H9 (cell line): Measurements from ENCODE around the gene ARF1. TPM values are rescaled to one million over a fixed set of nuclear protein-coding genes. Genes with fewer than 3 reads are reported as not detected.

Source experiments
- DNase-seq: peaks from one replicate; pipeline ENCODE4 v3.0.0-alpha.2; 2017
- H2AFZ ChIP-seq: one replicate; pipeline ENCODE4 v1.6.1; 2013; ENCODE audit warnings: mild to moderate bottlenecking, low read length, control low read depth, moderate library complexity
- H2AK5ac ChIP-seq: 2 replicates; pipeline ENCODE4 v1.6.1; 2013; ENCODE audit warnings: low read length, control low read depth, mixed read lengths; ENCODE audit not compliant: insufficient read length
- H2BK120ac ChIP-seq: one replicate; pipeline ENCODE4 v1.6.1; 2013; ENCODE audit warnings: low read depth, mild to moderate bottlenecking, low read length, control low read depth, inconsistent platforms; ENCODE audit not compliant: poor library complexity, severe bottlenecking
- H2BK12ac ChIP-seq: 2 replicates; pipeline ENCODE4 v1.6.1; 2013; ENCODE audit warnings: low read length, control low read depth, mixed read lengths, low read depth; ENCODE audit not compliant: insufficient read length
- H2BK15ac ChIP-seq: 2 replicates; pipeline ENCODE4 v1.6.1; 2013; ENCODE audit warnings: low read depth, low read length, control low read depth
- H2BK20ac ChIP-seq: one replicate; pipeline ENCODE4 v1.6.1; 2013; ENCODE audit warnings: low read depth, mild to moderate bottlenecking, low read length, control low read depth, inconsistent platforms; ENCODE audit not compliant: poor library complexity, severe bottlenecking
- H2BK5ac ChIP-seq: 2 replicates; pipeline ENCODE4 v1.6.1; 2013; ENCODE audit warnings: low read length, control low read depth, mixed read lengths; ENCODE audit not compliant: insufficient read length
- H3K14ac ChIP-seq: 2 replicates; pipeline ENCODE4 v1.6.1; 2013; ENCODE audit warnings: low read length, control low read depth; ENCODE audit not compliant: insufficient read depth
- H3K18ac ChIP-seq: 2 replicates; pipeline ENCODE4 v1.6.1; 2013; ENCODE audit warnings: low read depth, mild to moderate bottlenecking, mixed read lengths, low read length, control low read depth; ENCODE audit not compliant: insufficient read length
- H3K23ac ChIP-seq: 2 replicates; pipeline ENCODE4 v1.6.1; 2013; ENCODE audit warnings: low read length, control low read depth, mixed read lengths, low read depth; ENCODE audit not compliant: insufficient read length
- H3K23me2 ChIP-seq: 2 replicates; pipeline ENCODE4 v1.6.1; 2013; ENCODE audit warnings: low read depth, mild to moderate bottlenecking, mixed read lengths, low read length, control low read depth; ENCODE audit not compliant: insufficient read length, poor library complexity, severe bottlenecking
- H3K27ac ChIP-seq: 2 replicates; pipeline ENCODE4 v1.5.1; 2013; ENCODE audit warnings: low read length, control low read depth, mixed read lengths, low read depth; ENCODE audit not compliant: insufficient read length
- H3K27me3 ChIP-seq: 2 replicates; pipeline ENCODE4 v1.6.1; 2013; ENCODE audit warnings: low read length, control low read depth, inconsistent platforms; ENCODE audit not compliant: insufficient read depth
- H3K4ac ChIP-seq: 2 replicates; pipeline ENCODE4 v1.6.1; 2013; ENCODE audit warnings: low read depth, mild to moderate bottlenecking, control low read depth, inconsistent platforms, low read length, moderate library complexity
- H3K4me1 ChIP-seq: 2 replicates; pipeline ENCODE4 v1.6.1; 2013; ENCODE audit warnings: low read length, control low read depth, inconsistent platforms; ENCODE audit not compliant: insufficient read depth
- H3K4me2 ChIP-seq: 2 replicates; pipeline ENCODE4 v1.6.1; 2013; ENCODE audit warnings: low read length, control low read depth, mixed read lengths; ENCODE audit not compliant: insufficient read length, insufficient read depth
- H3K56ac ChIP-seq: 2 replicates; pipeline ENCODE4 v1.6.1; 2013; ENCODE audit warnings: low read depth, mild to moderate bottlenecking, mixed read lengths, low read length, control low read depth; ENCODE audit not compliant: insufficient read length
- H3K79me1 ChIP-seq: 2 replicates; pipeline ENCODE4 v1.6.1; 2013; ENCODE audit warnings: low read depth, mild to moderate bottlenecking, moderate library complexity, low read length, control low read depth, inconsistent platforms; ENCODE audit not compliant: insufficient read depth, poor library complexity, severe bottlenecking
- H3K79me2 ChIP-seq: 2 replicates; pipeline ENCODE4 v1.6.1; 2013; ENCODE audit warnings: low read length, control low read depth, inconsistent platforms; ENCODE audit not compliant: insufficient read depth
- H3K9ac ChIP-seq: 2 replicates; pipeline ENCODE4 v1.6.1; 2013; ENCODE audit warnings: low read length, control low read depth, mixed read lengths; ENCODE audit not compliant: insufficient read length; ENCODE audit errors: extremely low read depth
- H3K9me3 ChIP-seq: one replicate; pipeline ENCODE4 v1.6.1; 2013; ENCODE audit warnings: low read depth, low read length, inconsistent platforms; ENCODE audit not compliant: control insufficient read depth
- H3T11ph ChIP-seq: one replicate; pipeline ENCODE4 v1.6.1; 2013; ENCODE audit warnings: mild to moderate bottlenecking, low read length, control low read depth, inconsistent platforms
- H4K20me1 ChIP-seq: one replicate; pipeline ENCODE4 v1.6.1; 2013; ENCODE audit not compliant: control insufficient read depth, insufficient read length, insufficient read depth
- H4K5ac ChIP-seq: 2 replicates; pipeline ENCODE4 v1.6.1; 2013; ENCODE audit warnings: low read depth, mild to moderate bottlenecking, mixed read lengths, low read length, control low read depth; ENCODE audit not compliant: insufficient read length
- H4K8ac ChIP-seq: replicated peaks from 2 replicates; pipeline ENCODE4 v1.6.1; 2013; ENCODE audit warnings: low read length, control low read depth, mixed read lengths, low read depth; ENCODE audit not compliant: insufficient read length
- H4K91ac ChIP-seq: 2 replicates; pipeline ENCODE4 v1.6.1; 2013; ENCODE audit warnings: low read depth, mild to moderate bottlenecking, moderate library complexity, mixed read lengths, low read length, control low read depth; ENCODE audit not compliant: insufficient read length
- H3K27ac Mint-ChIP-seq, 3 experiments: 2 replicates in 2 of 3; 3 replicates in 1 of 3; pipeline ENCODE4 v1.8.0; 2020 to 2021; ENCODE audit warnings: mixed read lengths in 3 of 3, mild to moderate bottlenecking in 1 of 3, moderate library complexity in 1 of 3
- H3K27me3 Mint-ChIP-seq: 2 replicates; pipeline ENCODE4 v1.8.0; 2021; ENCODE audit warnings: low read depth, mild to moderate bottlenecking, moderate library complexity, mixed read lengths
- H3K36me3 Mint-ChIP-seq, 3 experiments: 2 replicates in 2 of 3; 3 replicates in 1 of 3; pipeline ENCODE4 v1.8.0; 2020 to 2021; ENCODE audit warnings: low read depth in 3 of 3, mixed read lengths in 3 of 3; ENCODE audit not compliant: insufficient read depth in 1 of 3
- H3K4me1 Mint-ChIP-seq, 2 experiments: 2 replicates each; pipeline ENCODE4 v1.8.0; 2020; ENCODE audit warnings: mixed read lengths in 2 of 2
- H3K4me3 Mint-ChIP-seq, 2 experiments: 2 replicates in 1 of 2; 3 replicates in 1 of 2; pipeline ENCODE4 v1.8.0; 2020 to 2021; ENCODE audit warnings: mild to moderate bottlenecking in 2 of 2, mixed read lengths in 2 of 2, moderate library complexity in 1 of 2
- H3K9me3 Mint-ChIP-seq, 2 experiments: 2 replicates in 1 of 2; 3 replicates in 1 of 2; pipeline ENCODE4 v1.8.0; 2020; ENCODE audit warnings: mild to moderate bottlenecking in 2 of 2, mixed read lengths in 2 of 2, moderate library complexity in 1 of 2
- CTCF ChIP-seq: fragments of 200-600 bp; sonication (generic); conservative IDR thresholded peaks from 3 replicates; pipeline ENCODE4 v1.8.0; 2021; ENCODE audit warnings: antibody characterized with exemption, mild to moderate bottlenecking
- WGBS: extraction: QIAGEN DNeasy Blood & Tissue Kit; methylation state at CpG from one replicate; pipeline ENCODE4 v1.1.7; 2013; ENCODE audit warnings: missing lambda C conversion rate, low lambda C conversion rate, mixed read lengths; ENCODE audit not compliant: insufficient read length; ENCODE audit errors: extremely low coverage; 5-methylcytosine and 5-hydroxymethylcytosine counted together
- total RNA-seq: library from RNA; stranded (reverse); gene quantifications from 2 replicates; pipeline ENCODE4 v1.2.1, GENCODE V29; 2021

Gene ARF1
- total RNA-seq, 1 experiment from 2014 or later = 258 TPM

DNA sequence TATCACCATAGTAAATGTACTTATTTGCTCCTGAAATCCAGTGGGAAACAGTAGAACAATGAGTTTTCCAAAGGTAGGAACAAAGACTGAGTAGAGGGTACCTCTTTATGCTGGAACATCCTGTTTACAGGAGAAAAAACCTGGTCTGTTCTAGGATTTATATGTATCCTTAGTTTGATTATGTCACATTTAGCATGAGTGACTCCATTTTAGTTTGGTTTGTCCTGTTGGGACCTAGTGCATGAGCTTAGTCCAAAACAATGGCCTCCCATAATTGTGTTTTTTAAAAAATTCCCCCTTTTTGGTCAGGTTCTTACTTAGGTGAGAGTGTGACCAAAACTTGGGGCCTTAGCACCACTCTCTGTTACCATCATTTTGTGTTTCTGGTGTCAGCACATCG lies 30.1 kb downstream of the ARF1 start:
- Mint-ChIP-seq H3K4me3 (no peak overlapping the region), H3K9me3 (peaks cover 10 to 17% of the 10 kb centered on the region in 2 experiments), H3K4me1 (peaks cover 12 to 15% of the 10 kb centered on the region in 2 experiments), H3K27me3 (peaks cover 16% of the 10 kb centered on the region), H3K36me3 (peaks cover 5 to 8% (median 6%) of the 10 kb centered on the region in 3 experiments; a peak in 6 of 7 replicates), H3K27ac (no peak overlapping the region)
- Histone ChIP-seq H3K79me2 (no peaks in the 10 kb centered on the region), H2BK15ac (no peak overlapping the region), H2BK20ac (no peak overlapping the region), H3K9ac (no peak overlapping the region), H3K4ac (no peak overlapping the region), H3K4me1 (no peaks in the 10 kb centered on the region), H4K91ac (no peak overlapping the region), H3K9me3 (no peaks in the 10 kb centered on the region), H3K14ac (no peak overlapping the region), H3K27me3 (no peaks in the 10 kb centered on the region), H2AFZ (no peak overlapping the region), H4K8ac (no peak overlapping the region), H3K23me2 (peaks cover 10% of the 10 kb centered on the region), H3T11ph (no peak overlapping the region), H2BK5ac (no peak overlapping the region), H2BK12ac (no peak overlapping the region), H3K79me1 (peaks cover 3% of the 10 kb centered on the region), H3K27ac (no peak overlapping the region), H4K20me1 (no peaks in the 10 kb centered on the region), H4K5ac (no peak overlapping the region), H3K18ac (no peak overlapping the region), H2BK120ac (no peak overlapping the region), H3K56ac (no peak overlapping the region), H3K23ac (no peak overlapping the region), H3K4me2 (no peak overlapping the region), H2AK5ac (no peak overlapping the region)
- WGBS = no CpG with 5 or more reads among the region's 1 CpG
- no peak for TF ChIP-seq CTCF
- no peak for DNase-seq
